H1 (cell line): ENCODE measurements around the gene EN2. TPM values are rescaled to one million over a fixed set of nuclear protein-coding genes. Genes with fewer than 3 reads are reported as not detected.
A peak's percentile ranks its signal among the peaks of the same experiment; 100 is the strongest.

ENCODE experiments used
- CTCF ChIA-PET: fragments of 300-600 bp; sonication (Branson Sonifier 250); formaldehyde crosslinking; loops from one replicate; lab custom pipeline; 2021; ENCODE audit not compliant: partially characterized antibody; lab: Charles Lee
- POLR2A ChIA-PET: fragments of 300-600 bp; sonication (Branson Sonifier 250); formaldehyde crosslinking; loops from one replicate; lab custom pipeline; 2021; ENCODE audit warnings: inconsistent platforms; ENCODE audit not compliant: partially characterized antibody; lab: Charles Lee
- DNase-seq, 2 experiments: peaks; one replicate each; pipeline versions ENCODE4 v3.0.0 to v3.0.0-alpha.2; 2010 to 2022; ENCODE audit warnings: low spot score in 2 of 2, low read depth in 1 of 2, mixed read lengths in 1 of 2
- FAIRE-seq: peaks from 2 replicates; lab custom pipeline; 2011; peaks lifted over from hg19 to GRCh38; lab: Jason Lieb, UNC
- H2AFZ ChIP-seq: 2 replicates; pipeline ENCODE4 v1.8.1; 2012; ENCODE audit warnings: low read length, inconsistent platforms
- H2AK5ac ChIP-seq: 2 replicates; pipeline ENCODE4 v1.6.1; 2013; ENCODE audit warnings: low read depth, low read length
- H2BK120ac ChIP-seq: replicated peaks from 2 replicates; pipeline ENCODE3; 2013; ENCODE audit warnings: low read depth, low read length, inconsistent platforms
- H2BK12ac ChIP-seq: 2 replicates; pipeline ENCODE4 v1.6.1; 2013; ENCODE audit warnings: low read depth, low read length
- H2BK15ac ChIP-seq: 2 replicates; pipeline ENCODE4 v1.6.1; 2013; ENCODE audit warnings: low read length
- H2BK20ac ChIP-seq: 2 replicates; pipeline ENCODE4 v1.6.1; 2013; ENCODE audit warnings: low read length
- H2BK5ac ChIP-seq: 2 replicates; pipeline ENCODE4 v1.6.1; 2013; ENCODE audit warnings: low read depth, low read length
- H3K14ac ChIP-seq: 2 replicates; pipeline ENCODE4 v1.6.1; 2013; ENCODE audit warnings: inconsistent platforms; ENCODE audit not compliant: insufficient read length
- H3K18ac ChIP-seq: 2 replicates; pipeline ENCODE4 v1.6.1; 2013; ENCODE audit warnings: low read length; ENCODE audit errors: extremely low read depth
- H3K23ac ChIP-seq: 2 replicates; pipeline ENCODE4 v1.6.1; 2013; ENCODE audit warnings: inconsistent platforms; ENCODE audit not compliant: insufficient read length
- H3K23me2 ChIP-seq: 2 replicates; pipeline ENCODE4 v1.6.1; 2013; ENCODE audit warnings: low read depth, low read length
- H3K27ac ChIP-seq: 2 replicates; pipeline ENCODE4 v1.6.1; 2011; ENCODE audit warnings: low read depth, low read length, inconsistent platforms
- H3K27me3 ChIP-seq, 4 experiments: replicated peaks in 1 of 4; 1 replicate in 1 of 4; 2 replicates in 3 of 4; pipeline versions ENCODE4 v1.6.1 to v1.8.1; 2011 to 2013; ENCODE audit warnings: low read length in 3 of 4, mild to moderate bottlenecking in 3 of 4, inconsistent platforms in 2 of 4, mixed read lengths in 2 of 4, moderate library complexity in 1 of 4; ENCODE audit not compliant: control insufficient read depth in 3 of 4, insufficient read depth in 3 of 4; ENCODE audit errors: extremely low read depth in 1 of 4
- H3K36me3 ChIP-seq, 4 experiments: 2 replicates each; pipeline versions ENCODE4 v1.6.1 to v1.8.1; 2011 to 2013; ENCODE audit warnings: mild to moderate bottlenecking in 4 of 4, low read length in 3 of 4, moderate library complexity in 2 of 4, control low read depth in 1 of 4, inconsistent platforms in 1 of 4; ENCODE audit not compliant: insufficient read depth in 4 of 4, control insufficient read depth in 2 of 4
- H3K4ac ChIP-seq: replicated peaks from 2 replicates; pipeline ENCODE3; 2013; ENCODE audit warnings: low read length, low read depth, mixed read lengths, inconsistent platforms; ENCODE audit not compliant: insufficient read length
- H3K4me1 ChIP-seq, 4 experiments: replicated peaks in 1 of 4; 1 replicate in 1 of 4; 2 replicates in 3 of 4; pipeline versions ENCODE4 v1.6.1 to v1.8.1; 2011 to 2013; ENCODE audit warnings: low read length in 3 of 4, inconsistent platforms in 2 of 4, mixed read lengths in 1 of 4; ENCODE audit not compliant: insufficient read depth in 4 of 4, control insufficient read depth in 3 of 4
- H3K4me2 ChIP-seq, 2 experiments: 2 replicates each; pipeline versions ENCODE4 v1.6.1 to v1.8.1; 2011 to 2013; ENCODE audit warnings: low read depth in 2 of 2, low read length in 2 of 2, control low read depth in 1 of 2, inconsistent platforms in 1 of 2, mild to moderate bottlenecking in 1 of 2; ENCODE audit not compliant: insufficient read depth in 1 of 2
- H3K4me3 ChIP-seq, 4 experiments: fragments of 200-600, 300-600 bp in 1 of 4; sonication (generic), shearing (Covaris generic), sonication (Bioruptor Twin) in 1 of 4; 2 replicates each; pipeline versions ENCODE4 v1.5.1 to v1.8.1; 2011 to 2016; ENCODE audit warnings: low read length in 4 of 4, low read depth in 3 of 4, control low read depth in 2 of 4, inconsistent platforms in 2 of 4, mild to moderate bottlenecking in 2 of 4, mixed read lengths in 1 of 4, moderate library complexity in 1 of 4; ENCODE audit not compliant: insufficient read depth in 2 of 4; ENCODE audit errors: extremely low read depth in 1 of 4
- H3K56ac ChIP-seq: replicated peaks from 2 replicates; pipeline ENCODE3; 2013; ENCODE audit warnings: low read depth, mild to moderate bottlenecking, mixed read lengths, low read length, inconsistent platforms; ENCODE audit not compliant: insufficient read length
- H3K79me1 ChIP-seq: 2 replicates; pipeline ENCODE4 v1.6.1; 2013; ENCODE audit warnings: low read depth, low read length, control low read depth
- H3K79me2 ChIP-seq, 2 experiments: 2 replicates each; pipeline versions ENCODE4 v1.6.1 to v1.8.1; 2012 to 2013; ENCODE audit warnings: low read length in 2 of 2, mild to moderate bottlenecking in 2 of 2, inconsistent platforms in 1 of 2; ENCODE audit not compliant: insufficient read depth in 2 of 2, control insufficient read depth in 1 of 2
- H3K9ac ChIP-seq, 4 experiments: replicated peaks in 1 of 4; 1 replicate in 1 of 4; 2 replicates in 3 of 4; pipeline versions ENCODE4 v1.6.1 to v1.8.1; 2011 to 2013; ENCODE audit warnings: low read depth in 3 of 4, low read length in 3 of 4, control low read depth in 2 of 4, mild to moderate bottlenecking in 2 of 4, moderate library complexity in 2 of 4, inconsistent platforms in 1 of 4; ENCODE audit errors: extremely low read depth in 1 of 4
- H3K9me3 ChIP-seq, 2 experiments: 2 replicates each; pipeline versions ENCODE4 v1.6.1 to v1.8.1; 2012 to 2013; ENCODE audit warnings: mild to moderate bottlenecking in 2 of 2, moderate library complexity in 2 of 2, control low read depth in 1 of 2, inconsistent platforms in 1 of 2, low read depth in 1 of 2, low read length in 1 of 2, mixed read lengths in 1 of 2; ENCODE audit not compliant: insufficient read depth in 2 of 2
- H4K20me1 ChIP-seq, 2 experiments: replicated peaks in 1 of 2; 2 replicates each; pipeline versions ENCODE3 to v1.8.1; 2011 to 2013; ENCODE audit warnings: inconsistent platforms in 2 of 2, low read length in 2 of 2, mild to moderate bottlenecking in 1 of 2; ENCODE audit not compliant: insufficient read depth in 2 of 2, control insufficient read depth in 1 of 2
- H4K5ac ChIP-seq: 2 replicates; pipeline ENCODE4 v1.6.1; 2013; ENCODE audit warnings: low read length, low read depth, mixed read lengths, inconsistent platforms; ENCODE audit not compliant: insufficient read length
- H4K8ac ChIP-seq: 2 replicates; pipeline ENCODE4 v1.8.0; 2013; ENCODE audit warnings: mild to moderate bottlenecking, moderate library complexity, low read length, inconsistent platforms; ENCODE audit not compliant: insufficient read depth; ENCODE audit errors: extremely low read depth
- H4K91ac ChIP-seq: replicated peaks from 2 replicates; pipeline ENCODE3; 2013; ENCODE audit warnings: low read length, mixed read lengths, inconsistent platforms; ENCODE audit not compliant: insufficient read length
- CBX8 ChIP-seq: fragments of 300-800, 300-1000 bp; sonication (generic); IDR thresholded peaks from 2 replicates; pipeline ENCODE4 v1.7.1; 2016; ENCODE audit warnings: low read depth, low read length, borderline replicate concordance
- EZH2 ChIP-seq: fragments of 200-600 bp; sonication (generic); IDR thresholded peaks from 2 replicates; pipeline ENCODE4 v1.7.1; 2012; ENCODE audit warnings: low read depth, mild to moderate bottlenecking, moderate library complexity, low read length, inconsistent platforms; ENCODE audit not compliant: severe bottlenecking
- GTF2F1 ChIP-seq: IDR thresholded peaks from 2 replicates; pipeline ENCODE4 v1.6.1; 2012; ENCODE audit warnings: low read depth, low read length, improper control_type of control experiment, borderline replicate concordance
- JUN ChIP-seq: IDR thresholded peaks from 2 replicates; pipeline ENCODE4 v1.6.1; 2011; ENCODE audit warnings: low read depth, mild to moderate bottlenecking, improper control_type of control experiment, low read length
- MAX ChIP-seq: IDR thresholded peaks from 2 replicates; pipeline ENCODE4 v1.6.1; 2012; ENCODE audit warnings: inconsistent platforms
- RNF2 ChIP-seq: fragments of 200-900, 300-1000 bp; sonication (generic); IDR thresholded peaks from 2 replicates; pipeline ENCODE4 v1.7.1; 2016; ENCODE audit warnings: borderline replicate concordance, low read depth, mild to moderate bottlenecking, antibody characterized with exemption, low read length; ENCODE audit not compliant: poor library complexity, severe bottlenecking; ENCODE audit errors: missing control alignments
- SIN3A ChIP-seq, 2 experiments: IDR thresholded peaks in 1 of 2; conservative IDR thresholded peaks in 1 of 2; 2 replicates each; pipeline ENCODE4 v1.6.1; 2011 to 2012; ENCODE audit warnings: low read length in 2 of 2, improper control_type of control experiment in 1 of 2, low read depth in 1 of 2, mild to moderate bottlenecking in 1 of 2
- SIX5 ChIP-seq: IDR thresholded peaks from 2 replicates; pipeline ENCODE4 v1.6.1; 2011; ENCODE audit warnings: mild to moderate bottlenecking, low read depth, low read length
- SUZ12 ChIP-seq: fragments of 200-600 bp; sonication (generic); IDR thresholded peaks from 2 replicates; pipeline ENCODE4 v1.6.1; 2012; ENCODE audit warnings: mild to moderate bottlenecking, inconsistent platforms, low read length, moderate library complexity, mixed read lengths
- YY1 ChIP-seq: IDR thresholded peaks from 2 replicates; pipeline ENCODE4 v1.6.1; 2011; ENCODE audit warnings: low read depth, mild to moderate bottlenecking, low read length
- WGBS, 2 experiments: shearing (Covaris generic) in 1 of 2; methylation state at CpG; one replicate each; pipeline versions ENCODE4 v1.1.6 to v1.1.7; 2013 to 2015; ENCODE audit warnings: low lambda C conversion rate in 2 of 2, mixed read lengths in 2 of 2, inconsistent platforms in 1 of 2, low coverage in 1 of 2, missing lambda C conversion rate in 1 of 2; ENCODE audit not compliant: insufficient replicate concordance in 2 of 2, insufficient coverage in 1 of 2, insufficient read length in 1 of 2; ENCODE audit errors: extremely low coverage in 1 of 2, missing lambda C conversion rate in 1 of 2; 5-methylcytosine and 5-hydroxymethylcytosine counted together
- polyA plus RNA-seq, 7 experiments: library from polyadenylated mRNA; depleted of rRNA in 3 of 7; stranded (reverse) in 5 of 7; unstranded in 2 of 7; fragments of >200 nt in 5 of 7; fragments of 200-250 nt in 2 of 7; gene quantifications; 1 replicate in 5 of 7; 2 replicates in 1 of 7; 4 replicates in 1 of 7; pipeline versions ENCODE4 v1.2.1 to v1.2.3, GENCODE V29; 2011 to 2013; ENCODE audit warnings: missing spikeins in 2 of 7, mixed read lengths in 2 of 7
- total RNA-seq: library from RNA; stranded (reverse); fragmentation: NEBNext Ultra II Directional; extraction: Animal tissue kit (Norgen Biotek cat#: 25700); gene quantifications from 2 replicates; pipeline ENCODE4 v1.2.1, GENCODE V29; 2021

EN2 gene
- total and polyA plus RNA-seq, 2 of the 8 experiments (the other 6 are each of a cell fraction or from before 2014, with no cell fraction given): not detected

- no peak overlapping the region for H2BK20ac ChIP-seq
- no peak overlapping the region for H3K14ac ChIP-seq
- no peak overlapping the region for H2BK5ac ChIP-seq
- H3K23me2 ChIP-seq: peaks cover 4% of the 10 kb centered on the region; the same call in 1 of the 2 replicates
- 9% methylated on average over 33 of the region's 33 CpGs; no CpG with 5 or more reads in 1 of the 2 experiments for WGBS, 2 experiments
- H4K91ac ChIP-seq: no peak overlapping the region
- FAIRE-seq: no peak
- no peak overlapping the region for H4K5ac ChIP-seq
- no peak overlapping the region for H3K4me2 ChIP-seq
- no peak overlapping the region for H3K18ac ChIP-seq
- H3K23ac ChIP-seq: no peak overlapping the region
- H2BK120ac ChIP-seq: no peak overlapping the region
- no peak overlapping the region for H4K8ac ChIP-seq
- peaks cover 0 to 15% (median 10%) of the 10 kb centered on the region in 4 experiments; a peak in 5 of 7 replicates for H3K4me1 ChIP-seq
- H2AK5ac ChIP-seq: no peak overlapping the region
- peaks cover 25 to 45% of the 10 kb centered on the region in 2 experiments for H4K20me1 ChIP-seq
- H3K9ac ChIP-seq: no peak overlapping the region
- H2BK15ac ChIP-seq: no peak overlapping the region
- H3K36me3 ChIP-seq: peaks cover 0 to under 1% (median 0%) of the 10 kb centered on the region in 4 experiments; a peak in 1 of 8 replicates
- H3K9me3 ChIP-seq: no peaks in the 10 kb centered on the region
- no peak overlapping the region for H3K27ac ChIP-seq
- no peaks in the 10 kb centered on the region for H3K79me1 ChIP-seq
- no peak overlapping the region for H3K4ac ChIP-seq
- H2AFZ ChIP-seq: no peak overlapping the region
- peak in 1 of 2 experiments; percentile 49 for DNase-seq
- CTCF ChIA-PET: interaction anchor here (1.2 to 1.7 kb wide), 2 partner anchors 42 to 92 kb away, joined by 3 to 4 read pairs; no protein-coding TSS in a partner anchor
- peak; percentile 83 for TF ChIP-seq SUZ12
- TF ChIP-seq SIN3A (conservative IDR thresholded peaks at IDR 0.05 in 1 of 2, IDR thresholded peaks at IDR 0.05 in 1 of 2; ENCODE audit: low read depth in 1 of 2, low read length in 2 of 2): no peak
- no peak for TF ChIP-seq SIX5
- peak; percentile 99 for TF ChIP-seq RNF2
- TF ChIP-seq GTF2F1: no peak
- no peak for TF ChIP-seq MAX
- TF ChIP-seq CBX8: peak; percentile 78
- TF ChIP-seq JUN: no peak
- TF ChIP-seq EZH2: peak; percentile 84
- TF ChIP-seq YY1: no peak
- H3K56ac ChIP-seq: no peak overlapping the region
- peaks cover 94 to 100% (median 98%) of the 10 kb centered on the region in 4 experiments for H3K27me3 ChIP-seq
- POLR2A ChIA-PET: interaction anchor here (1.1 to 1.9 kb wide), 2 partner anchors 14 to 93 kb away, joined by 3 to 4 read pairs; no protein-coding TSS in a partner anchor
- H3K4me3 ChIP-seq: no peak overlapping the region
- no peaks in the 10 kb centered on the region for H3K79me2 ChIP-seq
- H2BK12ac ChIP-seq: no peak overlapping the region
Observed at GRCh38 chr7:155464948-155465739, 7.2 kb downstream of the EN2 start.
